ENCODE measurements around the gene PRR11. TPM values are rescaled to one million over a fixed set of nuclear protein-coding genes. Genes with fewer than 3 reads are reported as not detected.

PRR11 gene
- total RNA-seq, 4 donors from 2014 or later, result 0.20 to 7.9 (median 0.53) TPM; not detected in 1

- intact Hi-C loops (cut with DNase I; ENCODE audit: low total_unique reads) (no loop called here), in situ Hi-C loops (cut with MboI; ENCODE audit: low sequenced_read_pairs in 4 of 4) (no loop called here)
- H3K9me3 ChIP-seq, result no peaks in the 10 kb centered on the region
- H3K4me3 ChIP-seq, result no peak overlapping the region
- no peak for TF ChIP-seq POLR2A (IDR thresholded peaks at IDR 0.05)
- TF ChIP-seq CTCF (IDR thresholded peaks at IDR 0.05 in 4 of 5, conservative IDR thresholded peaks at IDR 0.05 in 1 of 5), result no peak
- no peak overlapping the region for H3K27ac ChIP-seq
- ATAC-seq (no peak), DNase-seq (no peak)
- H3K36me3 ChIP-seq, result no peaks in the 10 kb centered on the region
- no peaks in the 10 kb centered on the region for H3K4me1 ChIP-seq
- no peaks in the 10 kb centered on the region for H3K27me3 ChIP-seq
Observed at GRCh38 chr17:59121901-59122480, 33.6 kb upstream of the PRR11 start.

GRCh38 chr17:59124665-59125064, 30.9 kb upstream of the PRR11 start:
- Histone ChIP-seq H3K4me1 (no peaks in the 10 kb centered on the region), H3K36me3 (no peaks in the 10 kb centered on the region), H3K27ac (no peak overlapping the region), H3K4me3 (no peak overlapping the region), H3K27me3 (no peaks in the 10 kb centered on the region), H3K9me3 (no peaks in the 10 kb centered on the region)
- ATAC-seq (no peak), DNase-seq (no peak)
- in situ Hi-C loops (cut with MboI; ENCODE audit: low sequenced_read_pairs in 4 of 4) (no loop called here), intact Hi-C loops (cut with DNase I; ENCODE audit: low total_unique reads) (no loop called here)
- no peak for TF ChIP-seq CTCF (IDR thresholded peaks at IDR 0.05 in 4 of 5, conservative IDR thresholded peaks at IDR 0.05 in 1 of 5)
- no peak for TF ChIP-seq POLR2A (IDR thresholded peaks at IDR 0.05)

- in situ Hi-C loops (cut with MboI; ENCODE audit: low sequenced_read_pairs in 4 of 4), result no loop called here
- no peak for TF ChIP-seq POLR2A (IDR thresholded peaks at IDR 0.05)
- TF ChIP-seq CTCF (IDR thresholded peaks at IDR 0.05 in 4 of 5, conservative IDR thresholded peaks at IDR 0.05 in 1 of 5), result no peak
- H3K36me3 ChIP-seq, result no peaks in the 10 kb centered on the region
Observed at GRCh38 chr17:59126809-59127417, 28.6 kb upstream of the PRR11 start.

GRCh38 chr17:59129814-59130213, 25.7 kb upstream of the PRR11 start:
- intact Hi-C loops (cut with DNase I; ENCODE audit: low total_unique reads), result no loop called here
- TF ChIP-seq POLR2A (IDR thresholded peaks at IDR 0.05), result no peak
- TF ChIP-seq CTCF (IDR thresholded peaks at IDR 0.05 in 4 of 5, conservative IDR thresholded peaks at IDR 0.05 in 1 of 5), result no peak
- in situ Hi-C loops (cut with MboI; ENCODE audit: low sequenced_read_pairs in 4 of 4), result no loop called here

More at GRCh38 chr17:59126809-59127417, 28.6 kb upstream of the PRR11 start:
- DNase-seq (no peak), ATAC-seq (no peak)
- Histone ChIP-seq H3K27ac (no peak overlapping the region), H3K9me3 (no peaks in the 10 kb centered on the region), H3K4me3 (no peak overlapping the region), H3K4me1 (no peaks in the 10 kb centered on the region), H3K27me3 (no peaks in the 10 kb centered on the region)
- intact Hi-C loops (cut with DNase I; ENCODE audit: low total_unique reads), result no loop called here

More at GRCh38 chr17:59129814-59130213, 25.7 kb upstream of the PRR11 start:
- no peak for DNase-seq
- no peaks in the 10 kb centered on the region for H3K27me3 ChIP-seq
- H3K4me1 ChIP-seq, result no peaks in the 10 kb centered on the region
- no peaks in the 10 kb centered on the region for H3K9me3 ChIP-seq
- H3K27ac ChIP-seq, result no peak overlapping the region
- H3K4me3 ChIP-seq, result no peak overlapping the region
- ATAC-seq, result no peak
- no peaks in the 10 kb centered on the region for H3K36me3 ChIP-seq
